ENCODE results near the gene ZNF777.

- no peak for TF ChIP-seq POLR2AphosphoS5 (IDR thresholded peaks at IDR 0.05; ENCODE audit: low read depth)
- TF ChIP-seq EZH2 (IDR thresholded peaks at IDR 0.05; ENCODE audit: low read depth, unreplicated experiment) = no peak
- TF ChIP-seq CTCF (conservative IDR thresholded peaks at IDR 0.05; ENCODE audit: low read depth in 2 of 2) = no peak
- TF ChIP-seq REST (IDR thresholded peaks at IDR 0.05; ENCODE audit: unreplicated experiment) = no peak
- no peak for TF ChIP-seq EZH2phosphoT487 (IDR thresholded peaks at IDR 0.05; ENCODE audit: unreplicated experiment)
- TF ChIP-seq ETS1 (IDR thresholded peaks at IDR 0.05) = no peak
Measured at GRCh38 chr7:149495785-149496641, 35.2 kb upstream of the ZNF777 start.

All from GM23338 (cell line).